HG03108 (cell line): ENCODE data around the gene LAMA5.

Experiments used
- ATAC-seq: cut with Tn5 transposase; IDR thresholded peaks from one replicate; pipeline ENCODE4 v1.9.1; 2021; ENCODE audit warnings: moderate library complexity; ENCODE audit not compliant: unreplicated experiment

Gene LAMA5

GRCh38 chr20:62293111-62293784 is 73.9 kb downstream of the LAMA5 start:
- ATAC-seq: no peak

- ATAC-seq: no peak
Measured at GRCh38 chr20:62292108-62292507, 75.0 kb downstream of the LAMA5 start.

GRCh38 chr20:62291251-62292066 is 75.7 kb downstream of the LAMA5 start:
- no peak for ATAC-seq

- ATAC-seq: no peak
Measured at GRCh38 chr20:62289898-62290297, 77.2 kb downstream of the LAMA5 start.

- ATAC-seq: no peak
Measured at GRCh38 chr20:62289131-62289530, 78.0 kb downstream of the LAMA5 start.

- no peak for ATAC-seq
Measured at GRCh38 chr20:62288535-62289105, 78.5 kb downstream of the LAMA5 start.

GRCh38 chr20:62287759-62288534 is 79.2 kb downstream of the LAMA5 start:
- no peak for ATAC-seq

- no peak for ATAC-seq
Measured at GRCh38 chr20:62287129-62287528, 80.0 kb downstream of the LAMA5 start.

GRCh38 chr20:62286493-62287064 is 80.5 kb downstream of the LAMA5 start:
- ATAC-seq: no peak

GRCh38 chr20:62285722-62286121 is 81.4 kb downstream of the LAMA5 start:
- ATAC-seq: no peak

GRCh38 chr20:62285151-62285550 is 82.0 kb downstream of the LAMA5 start:
- ATAC-seq: no peak

- ATAC-seq: no peak
Measured at GRCh38 chr20:62284448-62284847, 82.7 kb downstream of the LAMA5 start.

GRCh38 chr20:62282877-62283503 is 84.1 kb downstream of the LAMA5 start:
- no peak for ATAC-seq

GRCh38 chr20:62282103-62282502 is 85.0 kb downstream of the LAMA5 start:
- no peak for ATAC-seq

GRCh38 chr20:62281161-62281933 is 85.8 kb downstream of the LAMA5 start:
- no peak for ATAC-seq

- ATAC-seq: no peak
Measured at GRCh38 chr20:62280303-62280702, 86.8 kb downstream of the LAMA5 start.

GRCh38 chr20:62277253-62277652 is 89.9 kb downstream of the LAMA5 start:
- no peak for ATAC-seq

GRCh38 chr20:62276439-62276838 is 90.7 kb downstream of the LAMA5 start:
- no peak for ATAC-seq

- ATAC-seq: no peak
Measured at GRCh38 chr20:62275219-62275618, 91.9 kb downstream of the LAMA5 start.
